Skeletal muscle satellite cell (primary cell): ENCODE data around the gene IL17RB.

ENCODE experiments used
- H3K27me3 ChIP-seq: 2 replicates; pipeline ENCODE4 v1.7.0; 2013; ENCODE audit warnings: low read length; ENCODE audit not compliant: control insufficient read depth, insufficient read depth
- H3K36me3 ChIP-seq: 2 replicates; pipeline ENCODE4 v1.7.0; 2013; ENCODE audit warnings: mild to moderate bottlenecking, control low read depth, low read length; ENCODE audit not compliant: insufficient read depth
- H3K4me1 ChIP-seq: 2 replicates; pipeline ENCODE4 v1.7.0; 2013; ENCODE audit warnings: low read length; ENCODE audit not compliant: control insufficient read depth, insufficient read depth
- H3K4me2 ChIP-seq: 2 replicates; pipeline ENCODE4 v1.7.0; 2013; ENCODE audit warnings: mild to moderate bottlenecking, low read length
- H3K4me3 ChIP-seq: 2 replicates; pipeline ENCODE4 v1.7.0; 2013; ENCODE audit warnings: low read length
- H3K9ac ChIP-seq: 2 replicates; pipeline ENCODE4 v1.7.0; 2013; ENCODE audit warnings: mild to moderate bottlenecking, low read depth, low read length, moderate library complexity
- H3K9me3 ChIP-seq: replicated peaks from 2 replicates; pipeline ENCODE4 v1.7.0; 2013; ENCODE audit warnings: mild to moderate bottlenecking, control low read depth, low read length

Gene IL17RB

GRCh38 chr3:53815067-53815466, 31.3 kb upstream of the IL17RB start:
- Histone ChIP-seq H3K36me3 (no peaks in the 10 kb centered on the region), H3K4me1 (no peaks in the 10 kb centered on the region), H3K27me3 (no peaks in the 10 kb centered on the region), H3K9me3 (no peaks in the 10 kb centered on the region), H3K9ac (no peak overlapping the region), H3K4me3 (no peak overlapping the region), H3K4me2 (no peak overlapping the region)

GRCh38 chr3:53815651-53816050, 30.7 kb upstream of the IL17RB start:
- Histone ChIP-seq H3K27me3 (no peaks in the 10 kb centered on the region), H3K4me3 (no peak overlapping the region), H3K4me2 (no peak overlapping the region), H3K4me1 (no peaks in the 10 kb centered on the region), H3K9me3 (no peaks in the 10 kb centered on the region), H3K36me3 (no peaks in the 10 kb centered on the region), H3K9ac (no peak overlapping the region)

GRCh38 chr3:53816425-53816824, 29.9 kb upstream of the IL17RB start:
- H3K4me1 ChIP-seq, result no peaks in the 10 kb centered on the region
- no peaks in the 10 kb centered on the region for H3K9me3 ChIP-seq
- H3K27me3 ChIP-seq, result no peaks in the 10 kb centered on the region
- H3K4me3 ChIP-seq, result no peak overlapping the region
- no peaks in the 10 kb centered on the region for H3K36me3 ChIP-seq
- H3K9ac ChIP-seq, result no peak overlapping the region
- no peak overlapping the region for H3K4me2 ChIP-seq

DNA sequence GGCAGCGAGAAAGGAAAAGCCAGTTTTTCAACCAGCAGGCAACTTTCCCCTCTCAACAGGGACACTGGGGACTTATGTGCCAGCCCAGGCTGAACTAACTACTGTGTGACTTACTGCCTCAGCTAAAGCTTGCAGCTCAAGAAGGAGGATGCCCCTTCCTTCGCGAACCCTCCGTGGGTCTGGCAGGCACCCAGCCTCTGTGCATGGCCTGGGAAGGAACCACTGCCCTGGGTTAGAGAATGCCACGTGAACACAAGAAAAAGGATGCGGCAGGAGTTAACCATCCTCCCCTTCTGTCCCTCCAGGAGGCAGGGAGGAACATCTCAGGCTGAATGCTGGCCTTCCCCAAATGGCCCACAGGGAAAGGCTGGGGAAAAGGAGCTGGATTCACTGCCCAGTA, 29.2 kb upstream of the IL17RB start:
- no peaks in the 10 kb centered on the region for H3K36me3 ChIP-seq
- H3K4me3 ChIP-seq, result no peak overlapping the region
- H3K9ac ChIP-seq, result no peak overlapping the region
- H3K9me3 ChIP-seq, result no peaks in the 10 kb centered on the region
- no peaks in the 10 kb centered on the region for H3K27me3 ChIP-seq
- no peaks in the 10 kb centered on the region for H3K4me1 ChIP-seq
- H3K4me2 ChIP-seq, result no peak overlapping the region

- Histone ChIP-seq H3K27me3 (no peaks in the 10 kb centered on the region), H3K4me3 (no peak overlapping the region), H3K9ac (no peak overlapping the region), H3K9me3 (no peaks in the 10 kb centered on the region), H3K4me2 (no peak overlapping the region), H3K4me1 (no peaks in the 10 kb centered on the region), H3K36me3 (no peaks in the 10 kb centered on the region)
These were observed 28.6 kb upstream of the IL17RB start for GRCh38 chr3:53817809-53818208.

GRCh38 chr3:53818221-53819162, 27.9 kb upstream of the IL17RB start:
- H3K4me2 ChIP-seq, result no peak overlapping the region
- H3K4me3 ChIP-seq, result no peak overlapping the region
- no peak overlapping the region for H3K9ac ChIP-seq
- H3K27me3 ChIP-seq, result no peaks in the 10 kb centered on the region
- no peaks in the 10 kb centered on the region for H3K9me3 ChIP-seq
- H3K4me1 ChIP-seq, result no peaks in the 10 kb centered on the region
- H3K36me3 ChIP-seq, result no peaks in the 10 kb centered on the region

- no peak overlapping the region for H3K4me3 ChIP-seq
- no peaks in the 10 kb centered on the region for H3K9me3 ChIP-seq
- H3K4me2 ChIP-seq, result no peak overlapping the region
- no peaks in the 10 kb centered on the region for H3K27me3 ChIP-seq
- H3K36me3 ChIP-seq, result no peaks in the 10 kb centered on the region
- no peaks in the 10 kb centered on the region for H3K4me1 ChIP-seq
- H3K9ac ChIP-seq, result no peak overlapping the region
These were observed 27.1 kb upstream of the IL17RB start for GRCh38 chr3:53819163-53819868.

- Histone ChIP-seq H3K27me3 (peaks cover 3% of the 10 kb centered on the region), H3K9me3 (no peaks in the 10 kb centered on the region), H3K4me1 (no peaks in the 10 kb centered on the region), H3K4me2 (no peak overlapping the region), H3K9ac (no peak overlapping the region), H3K4me3 (no peak overlapping the region), H3K36me3 (no peaks in the 10 kb centered on the region)
These were observed 26.3 kb upstream of the IL17RB start for GRCh38 chr3:53820084-53820483.

GRCh38 chr3:53820756-53821580, 25.4 kb upstream of the IL17RB start:
- no peak overlapping the region for H3K9ac ChIP-seq
- H3K4me3 ChIP-seq, result no peak overlapping the region
- H3K9me3 ChIP-seq, result no peaks in the 10 kb centered on the region
- no peaks in the 10 kb centered on the region for H3K4me1 ChIP-seq
- H3K27me3 ChIP-seq, result peaks cover 10% of the 10 kb centered on the region
- no peak overlapping the region for H3K4me2 ChIP-seq
- H3K36me3 ChIP-seq, result no peaks in the 10 kb centered on the region

DNA sequence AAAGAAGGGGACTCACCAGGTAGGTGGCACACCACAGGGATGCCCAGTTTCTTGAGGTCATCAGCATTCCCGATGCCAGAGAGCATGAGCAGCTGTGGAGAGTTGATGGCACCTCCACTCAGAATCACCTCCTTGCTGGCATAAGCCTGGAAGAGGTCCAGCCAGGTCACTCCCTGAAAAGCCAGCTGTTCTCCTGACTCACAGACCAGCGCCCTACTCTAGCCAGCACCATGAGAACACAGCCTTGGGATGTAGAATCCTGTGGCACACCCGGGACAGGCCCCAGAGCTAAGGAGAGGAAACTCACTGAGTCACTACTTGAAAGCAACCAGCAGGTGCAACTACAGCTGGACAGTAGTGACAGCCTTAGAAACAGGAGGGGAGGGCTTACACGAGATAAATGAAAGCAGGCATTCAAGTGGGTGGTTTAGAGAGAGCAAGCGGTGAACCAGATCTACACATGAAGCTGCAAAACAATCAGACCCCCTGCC, 24.7 kb upstream of the IL17RB start:
- Histone ChIP-seq H3K4me1 (no peaks in the 10 kb centered on the region), H3K27me3 (peaks cover 13% of the 10 kb centered on the region), H3K9ac (no peak overlapping the region), H3K4me2 (no peak overlapping the region), H3K4me3 (no peak overlapping the region), H3K9me3 (no peaks in the 10 kb centered on the region), H3K36me3 (no peaks in the 10 kb centered on the region)

GRCh38 chr3:53822331-53822741, 24.0 kb upstream of the IL17RB start:
- H3K4me3 ChIP-seq, result no peak overlapping the region
- H3K4me1 ChIP-seq, result no peaks in the 10 kb centered on the region
- H3K4me2 ChIP-seq, result no peak overlapping the region
- no peaks in the 10 kb centered on the region for H3K36me3 ChIP-seq
- no peaks in the 10 kb centered on the region for H3K9me3 ChIP-seq
- peaks cover 13% of the 10 kb centered on the region for H3K27me3 ChIP-seq
- no peak overlapping the region for H3K9ac ChIP-seq
